ENCODE results near the gene EN2.

The EN2 gene

GRCh38 chr7:155418941-155419755, 38.8 kb upstream of the EN2 start:
- Histone ChIP-seq H3K36me3 (ENCODE audit: insufficient read depth, low read length) (no peaks in the 10 kb centered on the region), H3K4me1 (ENCODE audit: insufficient read depth, low read length) (no peaks in the 10 kb centered on the region), H3K9me3 (ENCODE audit: insufficient read depth, low read depth, low read length) (no peaks in the 10 kb centered on the region), H3K9ac (ENCODE audit: low read depth, low read length) (no peak overlapping the region), H3K4me3 (ENCODE audit: low read length) (no peak overlapping the region), H3K27me3 (ENCODE audit: insufficient read depth, low read length) (no peaks in the 10 kb centered on the region), H3K27ac (ENCODE audit: low read depth, low read length) (no peak overlapping the region)
- WGBS = 95% methylated on average over 16 of the region's 16 CpGs

GRCh38 chr7:155420116-155420515, 37.8 kb upstream of the EN2 start:
- Histone ChIP-seq H3K4me1 (ENCODE audit: insufficient read depth, low read length) (no peaks in the 10 kb centered on the region), H3K9me3 (ENCODE audit: insufficient read depth, low read depth, low read length) (no peaks in the 10 kb centered on the region), H3K36me3 (ENCODE audit: insufficient read depth, low read length) (no peaks in the 10 kb centered on the region), H3K9ac (ENCODE audit: low read depth, low read length) (no peak overlapping the region), H3K27ac (ENCODE audit: low read depth, low read length) (no peak overlapping the region), H3K4me3 (ENCODE audit: low read length) (no peak overlapping the region), H3K27me3 (ENCODE audit: insufficient read depth, low read length) (no peaks in the 10 kb centered on the region)
- WGBS = 87% methylated on average over 8 of the region's 8 CpGs

- Histone ChIP-seq H3K4me3 (ENCODE audit: low read length) (no peak overlapping the region), H3K27me3 (ENCODE audit: insufficient read depth, low read length) (peaks cover 2% of the 10 kb centered on the region), H3K27ac (ENCODE audit: low read depth, low read length) (no peak overlapping the region), H3K36me3 (ENCODE audit: insufficient read depth, low read length) (no peaks in the 10 kb centered on the region), H3K4me1 (ENCODE audit: insufficient read depth, low read length) (no peaks in the 10 kb centered on the region), H3K9me3 (ENCODE audit: insufficient read depth, low read depth, low read length) (no peaks in the 10 kb centered on the region), H3K9ac (ENCODE audit: low read depth, low read length) (no peak overlapping the region)
- 77% methylated on average over 10 of the region's 10 CpGs for WGBS
Measured at GRCh38 chr7:155422151-155422550, 35.8 kb upstream of the EN2 start.

- Histone ChIP-seq H3K27ac (ENCODE audit: low read depth, low read length) (no peak overlapping the region), H3K4me1 (ENCODE audit: insufficient read depth, low read length) (no peaks in the 10 kb centered on the region), H3K4me3 (ENCODE audit: low read length) (no peak overlapping the region), H3K9me3 (ENCODE audit: insufficient read depth, low read depth, low read length) (no peaks in the 10 kb centered on the region), H3K27me3 (ENCODE audit: insufficient read depth, low read length) (peaks cover 2% of the 10 kb centered on the region), H3K36me3 (ENCODE audit: insufficient read depth, low read length) (no peaks in the 10 kb centered on the region), H3K9ac (ENCODE audit: low read depth, low read length) (no peak overlapping the region)
- 92% methylated on average over 19 of the region's 19 CpGs for WGBS
Measured at GRCh38 chr7:155422599-155423336, 35.2 kb upstream of the EN2 start.

- no peak overlapping the region for H3K4me3 ChIP-seq (ENCODE audit: low read length)
- no peaks in the 10 kb centered on the region for H3K36me3 ChIP-seq (ENCODE audit: insufficient read depth, low read length)
- WGBS = 93% methylated on average over 24 of the region's 24 CpGs
- no peak overlapping the region for H3K27ac ChIP-seq (ENCODE audit: low read depth, low read length)
- H3K9ac ChIP-seq (ENCODE audit: low read depth, low read length) = no peak overlapping the region
- no peaks in the 10 kb centered on the region for H3K9me3 ChIP-seq (ENCODE audit: insufficient read depth, low read depth, low read length)
- no peaks in the 10 kb centered on the region for H3K4me1 ChIP-seq (ENCODE audit: insufficient read depth, low read length)
- peaks cover 2% of the 10 kb centered on the region for H3K27me3 ChIP-seq (ENCODE audit: insufficient read depth, low read length)
Measured at GRCh38 chr7:155423337-155424285, 34.3 kb upstream of the EN2 start.

GRCh38 chr7:155424301-155425010, 33.5 kb upstream of the EN2 start:
- H3K4me1 ChIP-seq (ENCODE audit: insufficient read depth, low read length) = no peaks in the 10 kb centered on the region
- no peak overlapping the region for H3K9ac ChIP-seq (ENCODE audit: low read depth, low read length)
- no peak overlapping the region for H3K27ac ChIP-seq (ENCODE audit: low read depth, low read length)
- 95% methylated on average over 22 of the region's 22 CpGs for WGBS
- no peaks in the 10 kb centered on the region for H3K36me3 ChIP-seq (ENCODE audit: insufficient read depth, low read length)
- no peak overlapping the region for H3K4me3 ChIP-seq (ENCODE audit: low read length)
- H3K9me3 ChIP-seq (ENCODE audit: insufficient read depth, low read depth, low read length) = no peaks in the 10 kb centered on the region
- H3K27me3 ChIP-seq (ENCODE audit: insufficient read depth, low read length) = peaks cover 2% of the 10 kb centered on the region

- no peaks in the 10 kb centered on the region for H3K4me1 ChIP-seq (ENCODE audit: insufficient read depth, low read length)
- H3K9ac ChIP-seq (ENCODE audit: low read depth, low read length) = no peak overlapping the region
- H3K9me3 ChIP-seq (ENCODE audit: insufficient read depth, low read depth, low read length) = no peaks in the 10 kb centered on the region
- 94% methylated on average over 7 of the region's 7 CpGs for WGBS
- H3K4me3 ChIP-seq (ENCODE audit: low read length) = no peak overlapping the region
- peaks cover 4% of the 10 kb centered on the region for H3K27me3 ChIP-seq (ENCODE audit: insufficient read depth, low read length)
- H3K27ac ChIP-seq (ENCODE audit: low read depth, low read length) = no peak overlapping the region
- H3K36me3 ChIP-seq (ENCODE audit: insufficient read depth, low read length) = no peaks in the 10 kb centered on the region
Measured at GRCh38 chr7:155425011-155425340, 33.0 kb upstream of the EN2 start.

GRCh38 chr7:155425887-155426286, 32.0 kb upstream of the EN2 start:
- no peaks in the 10 kb centered on the region for H3K36me3 ChIP-seq (ENCODE audit: insufficient read depth, low read length)
- peaks cover 4% of the 10 kb centered on the region for H3K27me3 ChIP-seq (ENCODE audit: insufficient read depth, low read length)
- H3K4me1 ChIP-seq (ENCODE audit: insufficient read depth, low read length) = no peaks in the 10 kb centered on the region
- H3K9me3 ChIP-seq (ENCODE audit: insufficient read depth, low read depth, low read length) = no peaks in the 10 kb centered on the region
- H3K27ac ChIP-seq (ENCODE audit: low read depth, low read length) = no peak overlapping the region
- no peak overlapping the region for H3K9ac ChIP-seq (ENCODE audit: low read depth, low read length)
- 86% methylated on average over 9 of the region's 9 CpGs for WGBS
- H3K4me3 ChIP-seq (ENCODE audit: low read length) = no peak overlapping the region

GRCh38 chr7:155426543-155427410, 31.2 kb upstream of the EN2 start:
- Histone ChIP-seq H3K27me3 (ENCODE audit: insufficient read depth, low read length) (peaks cover 4% of the 10 kb centered on the region), H3K4me3 (ENCODE audit: low read length) (no peak overlapping the region), H3K9me3 (ENCODE audit: insufficient read depth, low read depth, low read length) (no peaks in the 10 kb centered on the region), H3K4me1 (ENCODE audit: insufficient read depth, low read length) (no peaks in the 10 kb centered on the region), H3K27ac (ENCODE audit: low read depth, low read length) (no peak overlapping the region), H3K9ac (ENCODE audit: low read depth, low read length) (no peak overlapping the region), H3K36me3 (ENCODE audit: insufficient read depth, low read length) (no peaks in the 10 kb centered on the region)
- 89% methylated on average over 20 of the region's 20 CpGs for WGBS

- peaks cover 7% of the 10 kb centered on the region for H3K27me3 ChIP-seq (ENCODE audit: insufficient read depth, low read length)
- H3K4me3 ChIP-seq (ENCODE audit: low read length) = no peak overlapping the region
- H3K9me3 ChIP-seq (ENCODE audit: insufficient read depth, low read depth, low read length) = no peaks in the 10 kb centered on the region
- no peaks in the 10 kb centered on the region for H3K36me3 ChIP-seq (ENCODE audit: insufficient read depth, low read length)
- H3K9ac ChIP-seq (ENCODE audit: low read depth, low read length) = no peak overlapping the region
- 94% methylated on average over 20 of the region's 20 CpGs for WGBS
- no peak overlapping the region for H3K27ac ChIP-seq (ENCODE audit: low read depth, low read length)
- no peaks in the 10 kb centered on the region for H3K4me1 ChIP-seq (ENCODE audit: insufficient read depth, low read length)
Measured at GRCh38 chr7:155427411-155428038, 30.4 kb upstream of the EN2 start.
